Frontal cortex (tissue), 4 donors: ENCODE results near the gene LRRC4C. TPM values are rescaled to one million over a fixed set of nuclear protein-coding genes. Genes with fewer than 3 reads are reported as not detected.

Experiments used
- DNase-seq, 2 donors: peaks; one replicate each; pipeline ENCODE4 v3.0.0; 2012; ENCODE audit warnings: low spot score in 2 of 2
- FAIRE-seq: peaks from 2 replicates; lab custom pipeline; 2012; peaks lifted over from hg19 to GRCh38; lab: Jason Lieb, UNC
- total RNA-seq: library from RNA; depleted of rRNA; stranded (reverse); fragments of >200 nt; gene quantifications from one replicate; pipeline ENCODE4 v1.2.3, GENCODE V29; 2014
- donor health status: control.
- donor health status: control.
- donor health status: control.

The LRRC4C gene
- total RNA-seq, 1 donor from 2014 or later, result 90.5 TPM

- DNase-seq (peak in 1 of 2 donors; percentile 23), FAIRE-seq (no peak)
Observed at GRCh38 chr11:41281131-41281742, 178.2 kb downstream of the LRRC4C start.

GRCh38 chr11:41274831-41275230 lies 184.6 kb downstream of the LRRC4C start:
- no peak for DNase-seq
- no peak for FAIRE-seq

GRCh38 chr11:41273908-41274307 lies 185.5 kb downstream of the LRRC4C start:
- DNase-seq, result no peak
- no peak for FAIRE-seq

GRCh38 chr11:41267451-41267850 lies 192.0 kb downstream of the LRRC4C start:
- no peak for FAIRE-seq
- no peak for DNase-seq

- DNase-seq, result no peak
- no peak for FAIRE-seq
Observed at GRCh38 chr11:41256041-41256440, 203.4 kb downstream of the LRRC4C start.

- no peak for FAIRE-seq
- DNase-seq, result no peak
Observed at GRCh38 chr11:41254966-41255365, 204.5 kb downstream of the LRRC4C start.

DNA sequence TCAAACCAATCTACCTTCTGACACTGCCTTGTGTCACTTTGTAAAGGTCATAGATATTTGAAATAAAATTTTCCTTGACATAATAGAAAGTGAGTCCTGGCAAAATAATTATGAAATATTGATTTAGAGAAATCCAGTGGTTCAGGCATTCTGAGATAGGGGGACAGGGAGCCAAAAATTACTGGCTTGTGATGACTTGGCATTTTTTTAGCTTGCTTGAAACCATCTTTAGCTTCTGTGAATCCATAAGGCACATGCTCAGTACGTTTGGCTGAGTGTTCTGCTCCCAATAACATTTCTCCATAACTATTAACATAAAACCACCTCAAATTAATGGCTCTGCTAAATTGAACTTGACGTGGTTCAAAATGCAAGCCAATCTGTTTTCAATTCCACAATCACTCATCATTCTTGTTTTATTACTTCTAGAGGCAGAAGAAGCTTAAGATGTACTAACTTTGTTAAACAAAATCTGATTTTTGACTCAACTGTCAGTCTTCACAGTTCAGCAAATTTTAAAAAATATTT lies 209.0 kb downstream of the LRRC4C start:
- DNase-seq, result no peak
- FAIRE-seq, result no peak

DNA sequence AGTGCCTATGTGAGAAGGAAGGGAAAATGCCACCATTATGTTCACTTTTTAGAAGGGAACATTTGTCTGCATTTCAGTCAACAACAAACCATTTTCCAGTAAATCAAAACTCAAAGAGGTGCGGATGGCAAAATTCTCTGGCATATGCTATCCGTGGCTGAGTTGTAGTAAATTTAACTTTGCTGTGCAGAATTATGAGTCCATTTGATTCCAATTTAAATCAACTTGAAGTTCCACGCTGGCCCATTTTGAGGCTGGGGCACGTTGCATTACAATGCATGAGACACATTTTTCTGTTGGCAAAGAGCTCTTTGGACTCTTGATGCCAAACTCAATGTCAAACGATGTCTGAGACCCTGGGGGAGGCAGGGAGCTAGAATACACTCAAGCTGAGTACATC lies 211.8 kb downstream of the LRRC4C start:
- DNase-seq (no peak), FAIRE-seq (no peak)

DNA sequence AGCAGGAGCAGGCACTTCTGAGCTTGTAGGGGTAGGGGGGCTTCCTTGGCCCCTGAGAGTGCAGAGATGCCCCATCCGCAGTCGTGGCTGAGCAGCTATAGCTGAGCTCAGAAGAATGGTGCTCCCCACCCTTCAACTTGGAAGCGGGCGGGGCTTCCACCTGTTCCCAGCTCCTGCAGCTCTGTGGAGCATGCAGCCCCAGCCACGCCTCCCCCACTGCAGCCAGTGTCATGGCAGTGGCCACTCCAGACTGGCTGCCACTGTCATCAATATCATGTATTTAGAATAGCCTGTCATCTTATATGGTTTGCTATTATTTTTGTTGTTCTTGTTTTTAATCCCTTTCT lies 213.1 kb downstream of the LRRC4C start:
- FAIRE-seq (no peak), DNase-seq (no peak)

DNA sequence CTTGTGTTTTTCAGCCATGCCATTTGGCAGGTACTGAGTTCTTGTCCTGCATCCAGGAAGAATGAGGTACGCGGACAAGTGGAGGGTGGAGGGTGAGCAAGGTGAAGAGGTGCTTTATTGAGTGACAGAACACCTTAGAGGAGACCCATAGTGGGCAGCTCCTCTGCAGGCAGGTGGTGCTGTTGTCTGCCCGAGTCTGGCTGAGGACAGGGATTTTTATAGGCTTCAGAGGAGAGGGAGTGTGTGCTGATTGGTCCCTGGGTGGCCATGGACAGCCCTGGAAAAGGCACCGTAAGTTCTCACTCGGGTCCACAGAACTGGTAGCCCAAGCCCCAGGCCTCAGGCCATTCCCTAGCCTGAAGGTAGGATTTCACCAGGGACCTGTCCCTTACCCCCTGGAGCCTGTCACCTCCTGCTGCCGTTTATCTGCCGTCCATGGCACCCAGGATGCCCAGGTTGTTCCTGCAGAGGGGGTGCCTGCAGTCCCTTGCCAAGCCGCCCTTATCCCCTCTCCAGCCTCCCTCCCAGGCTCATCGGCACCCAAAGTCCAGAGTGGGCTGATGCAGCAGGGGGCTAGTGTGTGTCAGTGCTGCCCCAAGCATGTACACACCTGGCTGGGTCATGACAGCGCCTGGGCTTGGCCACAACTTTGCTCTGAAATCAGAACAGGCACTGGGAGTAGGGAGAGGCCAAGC lies 213.6 kb downstream of the LRRC4C start:
- FAIRE-seq (no peak), DNase-seq (no peak)

GRCh38 chr11:41245184-41245583 lies 214.3 kb downstream of the LRRC4C start:
- DNase-seq (no peak), FAIRE-seq (no peak)

DNA sequence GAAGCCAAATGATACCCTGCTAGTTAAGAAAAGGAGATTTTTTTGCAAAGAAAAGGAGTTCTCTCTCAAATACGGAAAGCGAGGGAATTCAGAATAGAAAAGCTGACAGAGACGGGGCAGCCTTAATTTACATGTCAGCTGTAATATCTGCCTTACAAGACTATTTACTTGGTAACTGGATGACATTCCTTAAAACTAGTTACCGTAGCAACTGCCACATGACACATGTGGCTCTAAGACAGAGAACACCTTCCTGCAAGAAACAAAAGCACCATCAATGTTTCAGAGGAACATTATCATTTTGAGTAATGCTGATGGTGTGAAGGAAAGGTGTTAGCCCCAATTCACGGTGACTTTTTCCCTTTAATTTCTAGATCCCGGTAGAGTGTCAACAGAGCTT lies 222.1 kb downstream of the LRRC4C start:
- no peak for FAIRE-seq
- no peak for DNase-seq

DNA sequence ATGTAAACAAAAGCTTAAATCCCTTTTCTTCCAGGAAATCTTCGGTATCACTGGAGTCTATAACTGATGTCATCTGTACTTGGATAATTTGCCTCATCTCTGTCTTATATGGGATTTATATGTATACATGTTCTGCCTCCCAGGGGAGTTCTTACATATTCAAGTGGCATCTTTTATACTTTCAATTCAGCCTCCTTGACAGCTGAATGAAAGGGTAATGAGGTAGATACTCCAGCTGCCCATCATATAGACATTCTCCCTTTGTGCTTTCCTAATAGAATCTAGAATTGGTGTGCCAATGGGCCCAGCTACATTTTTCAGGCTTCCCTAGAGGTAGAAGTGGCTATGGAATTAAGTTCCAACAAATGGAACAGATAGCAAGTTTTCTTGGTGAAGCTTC lies 223.8 kb downstream of the LRRC4C start:
- FAIRE-seq (no peak), DNase-seq (no peak)

- DNase-seq (no peak), FAIRE-seq (no peak)
Observed at GRCh38 chr11:41225856-41226633, 233.4 kb downstream of the LRRC4C start.

GRCh38 chr11:41222236-41222635 lies 237.2 kb downstream of the LRRC4C start:
- FAIRE-seq (no peak), DNase-seq (no peak)

- FAIRE-seq (no peak), DNase-seq (no peak)
Observed at GRCh38 chr11:41206388-41206787, 253.1 kb downstream of the LRRC4C start.

DNA sequence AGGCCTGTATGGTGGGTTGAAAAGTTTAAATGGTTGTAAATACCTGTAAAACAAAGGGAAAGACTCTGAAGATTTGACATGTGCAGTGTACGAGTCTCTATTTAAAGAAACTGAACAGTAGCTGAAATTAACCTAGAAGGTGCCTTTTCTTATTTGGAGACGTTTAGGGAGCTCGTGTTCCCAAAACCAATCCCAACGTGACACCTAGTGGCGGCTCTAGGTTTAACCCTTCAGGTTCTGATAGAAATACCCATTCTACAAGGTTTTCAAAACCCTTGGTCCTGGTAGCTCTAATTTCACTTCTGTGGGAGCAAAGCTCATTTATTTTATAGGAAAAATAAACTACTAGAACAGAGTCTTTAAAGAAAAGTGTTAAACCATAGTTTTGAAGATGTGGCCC lies 258.3 kb downstream of the LRRC4C start:
- FAIRE-seq, result no peak
- DNase-seq, result no peak

GRCh38 chr11:41190437-41191082 lies 268.9 kb downstream of the LRRC4C start:
- no peak for DNase-seq
- no peak for FAIRE-seq

DNA sequence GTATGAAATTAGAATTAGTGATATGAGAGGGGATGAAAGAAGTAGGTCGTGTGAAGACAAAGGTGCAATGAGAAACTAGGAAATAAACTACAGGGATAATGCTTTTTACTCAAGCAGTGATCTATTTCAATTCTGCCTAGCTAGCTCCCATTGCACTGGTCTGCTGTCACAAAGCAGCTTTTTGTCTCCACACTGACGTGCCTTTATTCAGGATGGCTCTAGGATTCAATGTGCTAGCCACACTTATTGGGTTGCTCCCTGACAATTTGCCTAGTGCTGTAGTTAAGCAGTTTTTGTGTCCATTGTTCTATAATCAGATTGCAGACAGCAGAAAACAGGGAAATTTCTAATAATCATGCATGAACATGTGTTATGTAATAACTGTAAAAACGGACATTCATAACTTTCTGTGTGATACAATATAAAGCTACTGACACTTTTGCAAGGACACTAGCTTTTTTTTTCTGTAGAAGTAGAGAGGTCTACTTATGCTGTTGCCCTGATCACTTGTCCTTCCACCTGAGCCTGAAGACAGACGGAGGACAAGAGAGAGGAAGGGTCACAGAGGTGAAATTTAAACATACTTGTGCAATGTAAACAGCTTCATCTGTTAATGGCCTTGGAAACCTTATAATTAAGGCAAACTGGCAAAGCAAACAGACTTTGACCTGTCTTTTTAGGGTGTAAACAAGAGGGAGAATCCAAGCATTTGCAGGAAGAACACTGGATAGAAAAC lies 269.6 kb downstream of the LRRC4C start:
- FAIRE-seq (no peak), DNase-seq (no peak)

DNA sequence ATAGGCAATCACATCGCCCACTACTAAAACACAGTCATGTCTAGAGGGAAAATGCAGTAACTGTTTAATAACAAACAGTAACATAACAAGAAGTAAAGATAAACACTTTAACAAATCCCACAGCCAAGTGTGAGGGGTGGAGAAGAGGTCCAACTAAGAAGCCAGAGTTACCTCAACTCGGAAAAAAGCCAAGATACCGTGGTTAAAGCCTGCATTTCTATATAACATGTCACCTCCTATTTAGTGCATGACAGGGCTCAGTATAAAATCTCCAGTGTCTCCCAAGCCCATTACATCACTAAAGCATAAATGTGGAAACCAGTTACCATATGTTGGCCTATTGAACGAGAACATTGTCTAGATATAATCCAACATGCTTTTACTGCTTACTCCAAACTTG lies 281.7 kb downstream of the LRRC4C start:
- DNase-seq (no peak), FAIRE-seq (no peak)
